ENCODE results near the gene ALCAM.

The ALCAM gene

DNA sequence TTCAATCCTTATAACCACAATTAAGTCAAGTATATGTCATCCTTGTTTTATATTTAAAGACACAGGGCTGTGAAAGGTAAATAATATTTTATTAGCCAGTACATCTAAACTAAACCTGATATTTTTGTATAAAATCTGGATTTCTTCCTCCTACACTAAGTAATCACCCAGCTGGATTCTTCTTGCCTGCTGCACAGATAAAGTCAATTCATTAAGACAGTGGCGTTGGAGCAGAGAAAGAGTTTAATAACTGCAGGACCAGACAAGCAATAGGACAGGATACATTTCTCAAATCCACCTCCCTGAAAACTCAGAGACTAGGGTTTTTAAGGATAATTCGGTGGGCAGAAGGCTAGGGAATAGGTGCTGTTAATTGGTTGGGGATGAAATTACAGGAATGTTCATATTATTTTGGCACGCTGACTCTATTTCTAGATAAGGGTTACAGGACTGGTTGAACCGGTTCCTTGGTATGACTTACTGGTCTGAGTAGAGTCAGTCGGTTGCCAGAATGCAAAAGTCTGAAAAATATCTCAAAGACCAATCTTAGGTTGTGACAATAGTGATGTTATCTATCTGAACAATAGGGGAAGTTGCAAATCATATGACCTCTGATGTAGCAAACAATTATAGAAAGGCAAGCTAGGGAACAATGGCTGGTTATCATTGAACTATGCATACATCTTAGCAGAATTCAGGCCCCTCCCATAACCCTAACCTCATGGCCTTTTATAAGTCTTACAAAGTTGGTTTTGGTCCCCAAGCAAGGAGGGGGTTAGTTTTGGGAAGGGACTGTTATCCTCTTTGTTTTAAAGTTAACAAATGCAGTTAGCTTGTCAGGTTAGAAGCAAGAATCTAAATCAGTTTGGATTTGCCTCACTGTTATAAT lies 244.8 kb downstream of the ALCAM start:
- Mint-ChIP-seq H3K4me3 (no peak overlapping the region), H3K27ac (no peak overlapping the region), H3K4me1 (peaks cover 19% of the 10 kb centered on the region), H3K27me3 (ENCODE audit: low read depth, poor library complexity) (peaks cover 5% of the 10 kb centered on the region), H3K9me3 (no peaks in the 10 kb centered on the region), H3K36me3 (ENCODE audit: low read depth) (no peaks in the 10 kb centered on the region)
- no peak for DNase-seq
- no peak for TF ChIP-seq CTCF (IDR thresholded peaks at IDR 0.05)

DNA sequence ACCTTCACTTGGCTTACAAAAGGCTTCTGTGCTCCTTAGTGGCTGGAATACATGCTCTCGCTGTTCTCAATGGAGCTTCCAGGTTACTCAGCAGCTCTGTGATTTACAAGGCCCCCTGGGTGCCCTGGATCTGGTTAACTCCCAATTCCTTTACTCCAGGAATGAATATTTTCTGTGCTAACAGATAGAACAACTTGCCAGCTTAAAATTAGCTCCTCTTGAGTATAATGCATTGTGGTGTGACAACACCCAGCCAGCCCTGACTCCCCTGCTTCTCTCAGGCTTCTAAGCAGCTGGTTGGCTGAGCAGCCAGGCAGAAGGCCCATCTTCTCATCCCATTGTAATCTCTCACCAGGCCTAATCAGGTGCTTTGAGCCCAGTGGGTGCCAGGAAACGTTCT lies 246.4 kb downstream of the ALCAM start:
- no peak for TF ChIP-seq CTCF (IDR thresholded peaks at IDR 0.05)
- Mint-ChIP-seq H3K36me3 (ENCODE audit: low read depth) (no peaks in the 10 kb centered on the region), H3K27ac (peak overlapping the region; percentile 77)

GRCh38 chr3:105614288-105615030 lies 247.8 kb downstream of the ALCAM start:
- no peaks in the 10 kb centered on the region for H3K9me3 Mint-ChIP-seq
- TF ChIP-seq CTCF (IDR thresholded peaks at IDR 0.05) = no peak
- H3K4me1 Mint-ChIP-seq = peaks cover 19% of the 10 kb centered on the region
- peaks cover 5% of the 10 kb centered on the region for H3K27me3 Mint-ChIP-seq (ENCODE audit: low read depth, poor library complexity)
- H3K36me3 Mint-ChIP-seq (ENCODE audit: low read depth) = no peaks in the 10 kb centered on the region
- DNase-seq = no peak
- no peak overlapping the region for H3K4me3 Mint-ChIP-seq
- H3K27ac Mint-ChIP-seq = no peak overlapping the region

More for the DNA sequence above, 246.4 kb downstream of the ALCAM start:
- no peaks in the 10 kb centered on the region for H3K9me3 Mint-ChIP-seq
- peaks cover 5% of the 10 kb centered on the region for H3K27me3 Mint-ChIP-seq (ENCODE audit: low read depth, poor library complexity)
- no peak overlapping the region for H3K4me3 Mint-ChIP-seq
- no peak for DNase-seq
- peaks cover 19% of the 10 kb centered on the region for H3K4me1 Mint-ChIP-seq

DNA sequence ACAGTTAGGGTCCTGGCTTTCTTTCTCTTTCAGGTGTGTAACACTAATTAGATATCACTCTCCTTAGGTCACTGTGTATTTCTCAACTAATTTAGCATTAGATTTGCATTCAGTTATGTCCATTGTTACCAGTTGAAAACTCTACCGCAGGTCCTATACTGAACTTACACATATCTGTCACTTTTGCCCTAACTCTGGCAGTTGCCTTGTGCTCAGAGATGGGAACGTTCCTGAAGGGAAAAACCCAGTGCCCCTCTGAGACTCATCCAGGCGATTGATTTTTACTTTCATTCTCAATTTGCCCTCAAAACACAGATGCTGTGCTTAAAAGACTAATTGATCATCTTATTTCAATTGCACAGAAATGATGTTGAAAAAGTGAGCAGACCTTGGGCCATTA lies 249.1 kb downstream of the ALCAM start:
- Mint-ChIP-seq H3K27me3 (ENCODE audit: low read depth, poor library complexity) (peaks cover 5% of the 10 kb centered on the region), H3K4me3 (no peak overlapping the region), H3K27ac (no peak overlapping the region), H3K9me3 (no peaks in the 10 kb centered on the region), H3K36me3 (ENCODE audit: low read depth) (no peaks in the 10 kb centered on the region), H3K4me1 (peaks cover 19% of the 10 kb centered on the region)
- DNase-seq = no peak
- no peak for TF ChIP-seq CTCF (IDR thresholded peaks at IDR 0.05)

- H3K27ac Mint-ChIP-seq = no peak overlapping the region
- no peaks in the 10 kb centered on the region for H3K9me3 Mint-ChIP-seq
- H3K4me3 Mint-ChIP-seq = no peak overlapping the region
- no peak for DNase-seq
- peaks cover 19% of the 10 kb centered on the region for H3K4me1 Mint-ChIP-seq
- H3K27me3 Mint-ChIP-seq (ENCODE audit: low read depth, poor library complexity) = peaks cover 5% of the 10 kb centered on the region
- no peak for TF ChIP-seq CTCF (IDR thresholded peaks at IDR 0.05)
- no peaks in the 10 kb centered on the region for H3K36me3 Mint-ChIP-seq (ENCODE audit: low read depth)
Observed at GRCh38 chr3:105616374-105617121, 249.8 kb downstream of the ALCAM start.
